ENCODE results near the gene PLA2G12A.

PLA2G12A gene

DNA sequence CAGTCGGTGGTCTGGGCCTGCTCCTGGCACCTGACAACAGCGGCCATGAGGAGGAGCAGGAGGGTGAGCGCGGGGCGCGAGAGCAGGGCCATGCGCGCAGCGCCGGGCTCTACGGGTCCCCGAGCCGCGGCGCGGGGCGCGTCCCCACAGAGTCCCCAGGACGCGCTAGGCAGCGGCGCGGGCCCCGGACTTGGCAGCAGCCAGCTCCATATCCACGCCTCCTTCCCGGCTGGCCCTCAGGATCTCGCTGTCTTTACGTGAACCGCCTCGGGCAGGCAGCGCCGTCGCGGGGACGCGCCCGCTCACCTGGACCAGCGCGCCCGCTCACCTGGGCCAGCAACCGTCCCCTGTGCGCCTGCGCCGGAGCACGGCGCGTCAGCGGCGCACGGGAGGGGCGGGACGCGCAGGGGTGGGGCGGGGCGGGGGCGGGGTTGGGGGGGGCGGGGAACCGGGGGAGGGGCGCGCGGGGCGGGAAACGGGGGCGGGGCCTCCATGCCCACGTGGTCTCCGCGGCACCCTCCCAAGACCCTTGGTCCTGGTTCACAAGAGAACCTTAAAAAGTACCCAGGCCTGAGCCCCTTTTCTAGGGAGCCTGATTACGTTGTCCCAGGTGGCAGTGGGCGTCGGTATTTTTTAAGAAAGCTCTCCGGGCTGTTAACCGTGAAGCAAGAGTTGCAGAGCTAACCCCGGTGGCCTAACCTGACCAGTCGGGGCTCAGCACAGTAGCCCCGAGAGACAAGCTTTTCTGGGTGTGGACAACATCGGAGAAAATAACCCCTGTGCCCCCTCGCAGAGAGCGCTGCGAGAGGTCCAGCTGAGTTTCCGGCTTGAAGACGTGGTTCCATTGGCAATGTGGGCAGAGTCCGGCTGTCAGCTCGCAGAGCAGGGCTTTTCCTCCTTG is at the start of gene PLA2G12A:
PLA2G12A (minus strand) TSS at position 353 of the 901 bp plus-strand sequence; CDS start at position 92, 261 bp downstream.
- DNase-seq = peak; percentile 33 to 63

DNA sequence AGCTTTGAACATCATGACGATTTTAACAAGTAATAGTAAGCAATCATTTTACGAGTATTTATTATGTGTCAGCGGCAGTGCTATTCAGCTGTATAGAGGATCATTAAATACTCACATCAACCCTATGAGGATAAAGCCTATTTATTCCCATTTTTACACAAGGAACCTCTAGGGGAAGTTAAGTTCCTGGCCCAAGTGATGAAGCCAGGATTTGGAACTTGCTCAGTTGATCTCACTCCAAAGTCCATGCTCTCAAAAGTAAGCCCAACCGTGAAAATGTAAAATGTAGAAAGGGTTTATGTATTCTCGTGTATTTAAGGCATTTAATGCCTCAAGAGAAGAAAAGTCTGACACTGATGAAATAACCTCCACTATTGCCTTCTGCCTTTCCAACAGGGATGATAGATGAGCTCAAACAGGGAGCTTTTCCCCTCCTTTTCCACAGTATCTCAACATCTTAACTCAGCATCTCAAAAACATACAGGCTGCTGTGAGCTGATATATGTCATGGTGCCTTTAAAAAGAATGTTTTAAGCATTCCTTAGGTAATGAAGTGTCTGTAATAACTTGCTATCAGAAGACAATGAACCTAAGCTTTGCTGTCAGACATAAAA is 35.0 kb upstream of the PLA2G12A start:
- no peak for DNase-seq

DNA sequence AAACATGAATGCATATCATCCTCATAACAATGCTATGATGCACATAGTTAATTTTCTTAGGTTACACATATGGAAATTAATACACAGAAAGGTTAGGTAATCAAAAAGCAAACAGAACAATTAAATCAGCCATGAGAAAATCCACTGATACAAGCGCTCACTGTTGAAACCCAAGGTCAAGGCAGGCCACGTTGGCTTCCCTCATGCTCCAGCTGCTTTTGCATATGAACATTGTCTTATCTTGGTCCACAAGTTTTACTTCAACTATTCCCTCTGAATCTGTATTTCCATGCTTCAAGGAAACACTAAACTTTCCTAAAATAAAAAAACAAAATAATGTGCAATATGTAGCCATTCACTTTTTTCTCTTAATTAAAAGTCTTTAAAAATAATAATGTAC is 34.5 kb upstream of the PLA2G12A start:
- no peak for DNase-seq

DNA sequence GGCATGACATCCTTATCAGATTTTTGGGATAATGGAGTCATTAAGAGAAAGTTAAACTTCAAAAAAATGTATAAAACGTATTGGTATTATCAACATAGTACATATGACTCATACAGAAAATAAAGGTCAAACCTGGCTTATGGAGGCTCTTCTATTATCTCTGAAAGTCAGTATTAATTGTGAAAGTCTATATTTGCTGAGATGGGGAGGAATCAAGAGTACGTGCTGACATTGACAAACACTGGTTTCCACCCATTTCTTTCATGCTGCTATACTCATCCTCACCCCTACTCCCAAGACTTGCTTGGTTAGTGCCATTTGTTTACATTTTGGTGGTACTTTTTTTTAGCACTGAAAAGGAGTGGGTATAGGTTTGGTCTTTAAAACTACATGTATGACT is 30.8 kb upstream of the PLA2G12A start:
- DNase-seq = no peak

DNA sequence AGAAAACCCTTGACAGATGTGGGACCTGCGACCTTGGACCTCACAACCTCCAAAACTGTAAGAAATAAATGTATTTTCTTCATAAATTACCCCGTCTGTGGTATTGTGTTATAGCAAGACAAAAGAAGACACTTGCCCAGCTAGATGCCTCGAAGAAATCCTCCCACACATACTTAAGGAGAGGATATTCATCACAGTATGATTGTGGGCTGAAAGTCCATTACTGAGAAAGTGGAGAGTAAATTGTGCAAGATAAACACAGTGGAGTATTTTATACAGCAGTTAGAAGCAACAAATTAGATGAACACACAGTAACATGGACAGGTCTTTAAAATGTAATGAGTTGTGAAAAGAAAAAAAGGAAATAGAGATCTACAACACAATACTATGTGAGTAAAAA is 25.8 kb upstream of the PLA2G12A start:
- DNase-seq = no peak

DNA sequence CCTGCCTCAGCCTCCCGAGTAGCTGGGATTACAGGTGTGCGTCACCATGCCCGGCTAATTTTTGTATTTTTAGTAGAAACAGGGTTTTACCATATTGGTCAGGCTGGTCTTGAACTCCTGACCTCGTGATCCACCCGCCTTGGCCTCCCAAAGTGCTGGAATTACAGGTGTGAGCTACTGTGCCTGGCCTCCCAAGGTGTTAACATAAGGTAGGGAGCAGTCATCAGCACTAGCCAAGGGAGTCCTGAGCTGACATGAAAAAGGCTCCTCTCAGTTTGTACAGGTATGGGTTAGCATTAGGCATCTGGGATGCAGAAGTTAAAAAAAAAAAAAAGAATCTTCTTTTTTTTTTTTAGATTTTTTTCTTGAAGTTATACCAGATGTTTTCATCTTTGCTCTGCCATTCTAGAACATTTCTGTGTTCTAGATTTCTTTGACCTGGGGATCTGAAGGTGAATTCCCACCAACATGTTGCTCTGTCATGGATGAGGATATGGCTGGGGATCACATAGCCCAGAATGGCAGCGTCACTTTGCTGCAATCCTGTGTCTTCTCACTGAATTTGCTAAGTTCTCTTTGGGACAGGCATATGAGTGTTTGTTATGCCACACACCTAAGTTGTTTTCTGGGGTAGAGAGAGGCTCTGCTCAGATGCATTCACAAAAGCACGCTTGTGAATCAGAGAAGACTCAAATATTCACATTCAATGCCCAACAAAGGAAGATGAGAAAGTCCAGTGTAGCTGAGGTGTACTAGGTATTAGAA is 24.4 kb upstream of the PLA2G12A start:
- DNase-seq = no peak

DNA sequence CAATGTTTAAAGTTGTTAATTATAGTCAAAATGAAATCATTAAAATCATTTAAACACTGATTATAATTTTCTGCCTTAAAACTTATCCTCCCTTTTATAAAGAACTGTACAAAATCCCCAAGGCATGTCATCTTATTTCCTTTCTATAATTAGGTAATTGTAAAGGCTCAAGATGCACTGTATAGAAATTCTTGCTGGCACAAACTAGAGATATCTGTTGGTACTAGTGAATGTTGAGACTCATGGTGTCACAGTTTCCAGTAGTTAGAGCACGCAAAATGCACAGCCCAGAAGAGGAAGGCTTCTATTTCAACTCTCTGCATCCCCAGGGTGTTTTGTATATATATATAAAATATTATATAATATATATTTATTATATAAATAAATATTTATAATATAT is 22.7 kb upstream of the PLA2G12A start:
- no peak for DNase-seq

DNA sequence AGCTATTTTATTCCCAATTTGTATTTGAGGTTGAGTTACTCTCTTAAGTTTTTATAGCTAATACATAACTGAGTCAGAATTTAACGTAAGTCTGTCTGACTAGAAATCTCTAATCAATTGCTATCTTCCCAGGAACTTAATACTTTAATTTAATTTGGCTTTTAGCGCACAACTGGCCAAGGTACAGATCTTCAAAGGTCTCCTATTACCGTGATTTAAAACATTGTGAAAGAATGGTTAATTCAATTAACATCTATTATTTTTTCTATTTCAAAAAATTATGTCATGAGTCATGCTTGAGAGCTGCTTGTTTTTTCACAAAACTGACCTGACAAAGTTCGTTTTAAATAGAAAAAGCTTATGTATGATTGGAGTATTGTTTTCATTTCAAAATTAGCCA is 22.0 kb upstream of the PLA2G12A start:
- no peak for DNase-seq

DNA sequence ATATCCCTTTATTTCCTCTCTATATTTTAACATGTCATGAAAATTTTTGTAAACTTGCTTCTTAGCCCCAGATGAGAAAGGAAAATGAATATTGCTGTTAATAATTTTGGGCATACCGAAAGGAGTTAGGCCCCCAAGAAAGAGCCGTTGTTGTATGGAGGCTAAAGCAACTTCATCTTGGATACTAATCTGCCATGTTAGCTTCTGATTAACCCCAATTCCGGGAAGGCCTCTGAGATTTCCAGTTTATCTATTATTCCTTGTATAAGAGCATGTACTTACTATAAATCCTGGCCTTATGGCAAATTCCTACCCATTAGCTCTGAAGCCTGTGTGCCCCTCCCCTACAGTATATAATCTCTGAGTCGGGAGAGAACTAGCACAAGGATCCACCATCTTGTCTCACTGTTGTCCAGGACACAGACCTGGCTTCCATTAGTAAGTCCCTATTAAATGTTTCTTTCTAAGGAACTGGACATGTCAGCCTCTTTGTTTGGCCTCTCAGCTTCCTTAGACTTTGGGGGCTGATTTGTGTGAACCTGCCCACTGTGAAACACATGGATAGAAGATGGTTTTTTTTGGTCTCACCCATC is 20.9 kb upstream of the PLA2G12A start:
- no peak for DNase-seq

DNA sequence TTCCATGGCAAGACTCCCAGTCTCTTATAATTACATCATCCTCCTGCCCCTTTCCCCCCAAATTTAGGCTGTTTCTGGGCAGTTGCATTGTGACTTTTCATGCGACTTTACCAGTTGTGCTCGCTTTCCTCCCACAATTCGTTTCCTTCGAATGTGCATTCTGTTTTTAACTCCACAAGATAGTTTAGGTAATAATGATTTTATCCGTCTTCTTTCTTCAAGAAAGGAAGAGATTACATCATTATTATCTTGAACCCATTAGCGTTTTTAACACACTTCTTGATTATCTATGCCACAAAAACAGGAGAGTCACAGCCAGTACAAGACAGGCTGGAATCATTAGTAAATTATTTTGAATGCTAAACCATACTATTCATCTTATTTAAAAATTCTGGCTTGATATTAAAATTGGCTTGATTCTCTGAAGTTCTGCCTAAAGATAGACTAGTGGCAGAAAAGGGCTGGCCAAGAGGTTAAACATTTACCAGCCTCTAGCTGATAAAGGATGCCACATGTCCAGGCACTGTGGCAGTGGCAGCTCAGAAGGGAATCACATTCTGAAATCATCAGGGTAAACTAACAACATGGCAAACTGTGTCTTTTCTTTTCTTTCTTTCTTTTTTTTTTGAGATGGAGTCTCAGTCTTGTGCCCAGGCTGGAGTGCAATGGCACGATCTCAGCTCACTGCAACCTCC is 19.7 kb upstream of the PLA2G12A start:
- no peak for DNase-seq

DNA sequence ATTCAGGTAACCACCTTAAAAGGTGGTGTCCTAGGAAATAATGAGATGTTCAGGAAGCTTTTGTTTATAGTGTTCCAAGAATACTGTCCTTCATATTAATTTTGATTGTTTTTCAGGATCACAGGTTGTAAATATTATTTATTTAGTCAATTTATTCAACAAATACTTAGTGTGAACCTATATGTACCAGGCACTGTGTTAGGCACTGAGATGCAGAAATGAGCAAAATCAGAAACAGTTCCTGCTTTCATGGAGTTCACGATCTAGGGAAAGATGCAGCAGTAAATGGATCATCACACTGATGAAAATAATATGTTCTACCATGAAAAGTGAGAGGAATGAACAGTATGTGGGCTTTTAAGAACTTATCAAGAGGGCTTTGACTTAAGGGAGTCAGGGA is 18.2 kb upstream of the PLA2G12A start:
- no peak for DNase-seq

DNA sequence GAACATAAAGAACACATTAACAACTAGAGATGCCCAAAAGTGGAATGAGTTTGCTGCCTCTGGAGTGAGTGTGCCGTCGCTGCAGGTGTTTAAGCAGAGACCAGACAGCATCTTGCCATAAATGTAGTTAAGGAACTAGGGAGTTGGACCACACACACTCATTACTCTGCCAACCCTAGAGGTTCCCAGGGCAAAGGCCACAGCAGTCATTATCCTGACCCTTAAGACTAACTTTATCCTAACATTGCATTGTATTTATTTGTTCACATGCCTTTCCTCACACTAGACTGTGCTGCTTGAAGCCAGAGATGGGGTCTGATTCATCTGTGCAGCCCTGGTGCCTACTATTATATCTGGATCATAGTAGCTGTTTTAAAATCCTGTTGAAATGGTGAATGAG is 16.9 kb upstream of the PLA2G12A start:
- no peak for DNase-seq

DNA sequence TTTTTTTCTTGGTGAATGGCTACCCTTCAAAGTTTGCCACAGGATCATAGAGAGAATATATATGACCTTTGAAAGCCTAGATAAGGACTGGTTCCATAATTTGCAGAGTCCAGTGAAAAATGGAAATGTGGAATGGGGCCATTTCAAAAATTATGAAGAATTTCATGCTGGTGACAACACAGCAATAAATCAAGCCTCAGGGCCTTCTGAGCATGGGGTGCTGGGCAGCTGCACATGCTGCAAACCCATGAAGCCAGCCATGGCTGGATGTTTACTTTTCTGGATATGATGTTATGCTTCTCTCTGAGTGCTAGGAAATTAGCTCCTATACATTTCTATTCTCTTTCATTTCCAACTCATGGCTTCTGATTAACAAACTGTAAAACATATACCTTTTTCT is 16.0 kb upstream of the PLA2G12A start:
- DNase-seq = no peak

DNA sequence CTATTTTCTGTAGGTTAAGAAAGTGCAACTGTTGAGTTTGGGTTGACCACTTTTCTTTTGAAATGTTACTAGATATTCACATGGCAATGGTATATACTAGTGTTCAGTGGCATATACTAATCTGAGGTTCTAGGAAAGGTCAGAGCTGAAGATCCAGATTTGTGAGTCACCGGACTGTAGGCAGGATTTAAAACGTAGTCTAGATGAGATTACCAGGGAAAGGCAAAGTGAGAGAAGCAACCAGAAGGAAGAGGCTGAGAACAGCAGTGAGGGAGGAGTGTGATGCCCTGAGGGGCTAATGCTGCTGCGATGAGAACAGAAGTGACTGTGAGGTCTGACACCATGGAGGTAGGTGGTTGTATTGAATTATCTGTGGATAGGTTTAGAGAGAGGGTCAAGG is 9.7 kb upstream of the PLA2G12A start:
- no peak for DNase-seq

DNA sequence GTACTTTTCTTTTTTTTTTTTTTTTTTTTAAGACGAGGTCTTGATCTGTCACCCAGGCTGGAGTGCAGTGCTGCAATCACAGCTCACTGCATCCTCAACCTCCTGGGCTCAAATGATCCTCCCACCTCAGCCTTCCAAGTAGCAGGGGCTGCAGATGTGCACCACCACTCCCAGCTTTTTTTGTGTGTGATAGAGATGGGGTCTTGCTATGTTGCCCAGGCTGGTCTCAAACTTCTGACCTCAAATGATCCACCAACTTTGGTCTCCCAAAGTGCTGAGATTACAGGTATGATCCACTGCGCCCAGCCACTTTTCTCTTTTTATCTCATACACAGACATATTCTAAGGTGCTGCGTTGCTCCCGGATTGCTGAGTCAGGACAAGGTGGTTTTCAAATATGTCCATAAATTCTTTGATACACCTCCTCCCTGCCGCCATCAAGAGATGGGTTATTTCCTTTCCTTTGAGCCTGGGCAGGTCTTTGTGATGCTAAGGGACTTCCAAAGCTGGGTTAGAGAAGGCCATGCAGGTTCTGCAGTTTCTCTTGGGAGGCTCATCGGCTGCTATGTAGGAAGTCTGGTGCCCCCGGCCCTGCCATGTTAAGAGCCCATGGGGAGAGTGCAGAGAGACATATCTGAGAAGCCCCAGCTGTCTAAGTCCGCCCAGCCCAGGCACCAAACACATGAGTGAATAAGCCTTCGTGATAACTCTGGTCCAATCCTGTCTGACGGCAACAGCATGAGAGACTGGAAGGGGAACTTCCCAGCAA is 8.4 kb upstream of the PLA2G12A start:
- no peak for DNase-seq

DNA sequence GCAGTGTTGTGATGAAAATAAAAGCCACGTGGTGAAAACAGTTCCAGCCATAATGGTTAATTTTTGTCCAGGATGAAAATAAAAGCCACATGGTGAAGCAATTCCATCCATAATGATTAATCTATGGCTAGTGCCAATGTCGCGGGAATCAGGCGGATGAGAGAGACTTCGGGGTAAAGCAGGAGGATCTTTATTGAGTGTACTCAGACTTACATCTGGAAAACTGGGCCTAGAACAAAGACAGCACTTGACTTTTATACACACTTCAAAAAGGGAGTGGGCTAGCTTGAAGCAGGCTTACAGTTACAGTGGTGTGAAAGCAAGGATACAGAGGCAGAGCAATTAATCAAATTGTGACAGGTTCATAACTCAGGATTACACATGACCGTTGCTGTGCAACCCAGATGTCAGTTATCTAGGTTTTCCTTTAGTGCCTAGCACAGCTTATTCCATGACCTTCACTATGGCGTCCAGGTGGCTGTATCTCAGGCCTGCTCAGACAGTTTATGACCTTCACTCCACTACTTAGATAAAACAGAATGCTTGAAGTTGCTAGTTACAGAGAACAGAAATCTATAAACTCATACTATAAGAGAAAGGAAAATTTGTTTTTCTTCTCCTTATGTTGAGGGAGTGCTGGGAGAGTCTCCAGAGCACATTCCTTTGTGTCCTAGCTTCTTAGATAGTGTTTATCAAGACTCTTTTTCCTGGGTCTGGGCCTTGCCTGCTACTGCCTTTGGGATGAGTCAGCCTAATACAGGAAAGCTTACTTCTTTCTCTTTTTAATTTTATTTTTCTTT is 5.9 kb upstream of the PLA2G12A start:
- DNase-seq = no peak

DNA sequence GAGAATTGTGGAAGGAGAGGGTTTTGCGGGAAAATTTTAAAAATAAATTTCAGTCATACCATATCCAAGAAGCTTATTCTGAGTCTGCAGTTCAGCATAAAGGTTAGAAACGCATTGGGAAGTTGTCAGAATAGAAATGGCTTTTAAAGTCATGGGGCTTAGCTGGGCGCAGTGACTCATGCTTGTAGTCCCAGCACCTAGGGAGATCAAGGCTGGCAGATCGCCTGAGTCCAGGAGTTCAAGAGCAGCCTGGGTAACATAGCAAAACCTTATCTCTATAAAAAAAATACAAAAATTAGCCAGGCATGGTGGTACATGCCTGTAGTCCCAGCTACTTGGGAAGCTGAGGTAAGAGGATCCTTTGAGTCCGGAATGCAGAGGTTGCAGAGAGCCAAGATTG is 3.9 kb upstream of the PLA2G12A start:
- DNase-seq = no peak

DNA sequence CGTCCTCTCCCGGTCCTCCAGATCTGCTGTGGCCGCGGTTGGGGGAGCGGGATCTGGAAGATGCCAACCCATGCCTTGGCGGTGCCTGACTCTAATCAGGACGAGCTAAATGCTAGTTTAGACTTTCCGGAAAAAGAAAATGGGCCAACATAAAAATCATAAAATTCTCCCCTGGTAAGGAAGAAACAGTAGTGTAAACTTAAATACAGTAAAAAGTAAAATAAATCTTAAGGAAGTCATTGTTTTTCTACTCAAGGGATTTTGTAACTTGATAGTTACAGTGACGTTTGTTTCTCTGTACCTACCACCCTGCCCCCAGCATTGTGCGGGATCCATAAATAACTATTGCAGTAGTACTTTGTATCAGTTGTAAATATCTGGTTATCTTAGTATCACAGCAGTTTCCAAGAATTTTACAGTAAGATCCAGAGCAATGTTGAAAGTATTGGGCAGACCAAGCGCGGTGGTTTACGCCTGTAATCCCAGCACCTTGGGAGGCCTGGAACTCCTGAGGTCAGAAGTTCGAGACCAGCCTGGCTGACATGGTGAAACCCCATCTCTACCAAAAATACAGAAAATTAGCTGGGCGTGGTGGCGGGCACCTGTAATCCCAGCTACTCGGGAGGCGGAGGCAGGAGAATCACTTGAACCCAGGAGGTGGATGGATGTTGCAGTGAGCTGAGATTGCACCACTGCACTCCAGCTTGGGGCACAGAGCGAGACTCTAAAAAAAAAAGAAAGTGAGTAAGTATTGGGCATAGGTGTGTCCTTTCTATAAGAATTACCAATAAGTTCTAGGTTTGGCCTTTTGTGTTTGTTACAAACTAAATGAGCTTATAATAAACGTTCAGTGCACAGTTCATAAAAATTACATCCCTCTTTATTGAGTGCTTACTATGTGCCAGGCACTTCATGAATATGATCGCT is 1.0 kb upstream of the PLA2G12A start:
- DNase-seq = no peak

DNA sequence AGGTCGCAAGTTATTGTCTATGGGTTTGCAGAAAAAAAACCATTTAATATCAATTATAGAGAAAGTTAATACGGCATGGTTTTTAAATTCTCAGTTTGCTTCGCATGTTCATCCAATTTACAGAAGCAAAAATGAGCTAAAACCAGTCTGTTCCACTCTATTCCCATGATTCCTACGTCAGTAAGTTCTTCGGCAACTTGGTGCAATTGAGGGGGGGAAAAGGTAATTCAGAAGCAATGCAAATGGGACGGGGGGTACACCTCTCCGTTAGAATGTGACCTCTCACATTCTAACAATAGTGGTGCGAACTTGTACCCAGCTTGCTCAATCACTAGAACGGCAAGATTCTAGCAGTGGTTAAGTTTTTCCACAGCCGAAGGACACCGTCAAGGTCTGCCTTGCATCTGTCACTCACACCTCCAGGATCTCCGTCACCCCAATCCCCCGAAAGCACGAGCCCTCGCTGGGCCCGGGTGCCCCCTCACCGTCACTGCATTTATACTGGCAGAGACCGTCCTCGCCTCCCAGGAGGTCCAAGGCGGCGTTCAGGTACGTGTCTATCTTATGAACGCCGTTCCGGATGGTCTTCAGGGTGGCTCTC is 653 bp downstream of the PLA2G12A start:
- DNase-seq = no peak
